HG03045 (cell line): ENCODE results near the gene SNRNP40.
A peak's percentile ranks its signal among the peaks of the same experiment; 100 is the strongest.

ENCODE experiments used
- ATAC-seq: cut with Tn5 transposase; IDR thresholded peaks from one replicate; pipeline ENCODE4 v1.9.1; 2021; ENCODE audit warnings: mild to moderate bottlenecking, moderate library complexity; ENCODE audit not compliant: unreplicated experiment

The SNRNP40 gene

DNA sequence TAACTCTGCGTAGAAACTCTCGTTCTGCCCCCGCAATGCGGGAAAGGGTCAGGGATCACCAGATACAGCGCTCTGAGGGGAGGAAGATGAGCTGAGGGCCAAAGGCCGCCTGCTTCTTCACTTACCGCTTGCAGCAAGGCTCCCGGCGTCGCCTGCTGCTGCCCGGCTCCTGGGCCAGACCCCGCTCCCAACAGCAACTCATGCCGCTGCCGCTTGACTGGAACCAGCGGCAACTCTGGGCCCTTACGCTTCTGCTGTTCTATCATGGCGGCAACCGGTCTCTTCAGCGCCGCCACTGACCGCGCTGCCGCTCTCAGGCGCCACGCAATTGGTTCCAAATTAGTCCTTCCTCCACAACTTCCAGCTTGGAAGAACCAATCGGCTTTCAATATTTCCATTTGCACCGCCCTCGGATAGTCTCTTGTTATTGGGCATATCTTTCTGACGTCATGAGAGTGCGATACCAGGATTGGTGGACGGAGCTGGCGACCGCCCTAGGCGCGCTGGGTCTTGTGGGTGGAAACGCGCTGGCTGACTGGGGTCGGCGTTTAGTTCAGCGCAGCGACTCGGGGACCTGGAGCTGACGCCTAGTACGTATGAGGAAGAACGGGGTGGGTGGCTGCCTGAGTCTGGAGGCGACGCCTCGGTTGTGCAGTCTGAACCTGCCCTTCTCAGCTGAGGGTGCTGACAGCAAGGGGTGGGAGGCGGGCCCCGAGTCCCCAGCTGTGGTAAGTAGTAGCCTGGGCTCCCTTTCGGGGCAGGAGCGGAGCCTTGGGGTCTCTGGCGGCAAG, at the start of gene SNRNP40, which contains the start of gene ZCCHC17:
TSS of gene SNRNP40 (minus strand) at position 303 of the 791 bp plus-strand sequence. CDS start at position 266, 37 bp downstream.
TSS of gene ZCCHC17 (plus strand) at position 547 of the 791 bp plus-strand sequence. CDS start 13,067 bp downstream, outside the sequence.
- ATAC-seq, result peak; percentile 95

DNA sequence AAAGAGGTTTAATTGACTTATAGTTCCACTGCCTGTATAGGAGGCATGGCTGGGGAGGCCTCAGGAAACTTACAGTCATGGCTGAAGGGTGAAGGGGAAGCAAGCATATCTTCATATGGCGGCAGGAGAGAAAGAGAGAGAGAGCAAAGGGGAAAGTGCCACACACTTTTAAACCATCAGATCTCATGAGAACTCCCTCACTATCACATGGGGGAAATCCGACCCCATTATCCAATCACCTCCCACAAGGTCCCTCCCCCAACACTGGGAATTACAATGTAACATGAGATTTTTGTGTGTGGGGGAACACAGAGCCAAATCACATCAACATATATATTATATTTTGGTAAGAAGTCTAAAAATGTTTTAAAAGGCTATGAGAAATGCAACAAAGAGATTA, 49.0 kb upstream of the SNRNP40 start:
- no peak for ATAC-seq

DNA sequence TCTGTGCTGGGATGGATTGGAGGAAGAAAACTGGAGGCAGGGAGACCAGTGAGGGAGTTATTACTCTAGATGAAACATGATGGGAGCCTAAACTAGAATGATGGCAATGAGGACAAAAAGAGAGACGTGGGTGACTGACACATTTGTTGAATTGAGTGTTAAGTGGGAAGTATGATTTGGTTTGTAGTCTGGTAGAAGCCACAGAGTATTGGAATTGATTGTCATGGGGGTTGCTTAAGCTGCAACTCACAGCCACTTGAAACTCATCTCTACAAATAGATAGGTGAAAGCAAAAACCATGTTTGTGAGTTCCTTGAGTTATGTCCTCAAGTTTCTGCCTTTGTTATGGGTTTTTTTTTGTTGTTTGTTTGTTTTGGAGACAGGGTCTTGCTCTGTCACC, 47.9 kb upstream of the SNRNP40 start:
- ATAC-seq, result no peak

DNA sequence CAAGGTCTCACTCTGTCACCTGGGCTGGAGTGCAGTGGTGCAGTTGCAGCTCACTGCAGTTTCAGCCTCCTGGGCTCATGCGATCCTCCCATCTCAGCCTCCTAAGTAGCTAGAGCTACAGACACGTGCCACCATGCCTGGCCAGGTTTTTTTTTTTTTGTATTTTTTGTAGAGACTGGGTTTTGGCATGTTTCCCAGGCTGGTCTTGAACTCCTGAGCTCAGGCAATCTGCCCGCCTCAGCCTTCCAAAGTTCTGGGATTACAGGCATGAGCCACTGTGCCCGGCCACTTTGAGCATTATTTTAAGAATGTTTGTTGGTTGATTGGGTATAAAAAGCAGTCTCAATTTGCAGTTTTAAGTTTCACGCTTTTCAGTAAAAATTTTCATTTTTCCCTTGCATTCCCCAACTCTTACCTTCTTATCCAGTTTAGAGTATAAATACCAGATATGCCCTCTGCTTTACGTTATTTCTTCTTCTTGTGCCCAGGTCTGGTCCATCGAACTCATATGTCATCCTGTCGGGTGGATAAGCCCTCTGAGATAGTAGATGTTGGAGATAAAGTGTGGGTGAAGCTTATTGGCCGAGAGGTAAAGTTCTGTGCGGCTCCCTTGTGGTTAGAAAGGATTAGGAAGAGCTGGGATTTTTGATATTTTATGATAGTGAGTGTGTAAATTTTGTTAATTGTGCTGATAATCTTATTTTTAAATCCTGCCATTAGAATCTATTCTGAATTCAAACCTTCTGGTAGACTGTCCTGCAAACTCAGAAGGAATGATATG, 40.3 kb upstream of the SNRNP40 start:
- ATAC-seq, result no peak

DNA sequence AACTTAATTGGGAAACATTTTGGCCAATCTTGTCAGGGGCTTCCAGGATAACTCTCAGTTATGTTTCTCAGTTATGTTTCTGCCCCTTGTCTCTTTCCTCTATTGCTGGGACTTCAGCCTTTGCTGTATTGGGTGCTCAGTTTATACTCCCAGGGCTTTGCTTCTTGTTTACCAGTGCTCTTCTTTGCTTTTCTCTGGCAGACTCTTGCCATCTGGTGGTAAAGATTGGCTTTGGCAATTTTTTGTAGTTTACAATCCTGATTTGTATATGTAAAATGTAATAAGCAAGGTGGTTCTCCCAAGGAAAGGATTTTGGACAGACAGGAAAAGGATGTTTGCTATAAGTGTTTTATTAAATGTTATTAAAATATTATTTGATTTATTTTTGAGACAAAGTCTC, 38.4 kb upstream of the SNRNP40 start:
- ATAC-seq, result no peak

- no peak for ATAC-seq
These were observed 30.8 kb upstream of the SNRNP40 start for GRCh38 chr1:31327381-31327780.

GRCh38 chr1:31326461-31326860, 29.9 kb upstream of the SNRNP40 start:
- no peak for ATAC-seq

GRCh38 chr1:31324992-31325391, 28.4 kb upstream of the SNRNP40 start:
- ATAC-seq, result no peak

DNA sequence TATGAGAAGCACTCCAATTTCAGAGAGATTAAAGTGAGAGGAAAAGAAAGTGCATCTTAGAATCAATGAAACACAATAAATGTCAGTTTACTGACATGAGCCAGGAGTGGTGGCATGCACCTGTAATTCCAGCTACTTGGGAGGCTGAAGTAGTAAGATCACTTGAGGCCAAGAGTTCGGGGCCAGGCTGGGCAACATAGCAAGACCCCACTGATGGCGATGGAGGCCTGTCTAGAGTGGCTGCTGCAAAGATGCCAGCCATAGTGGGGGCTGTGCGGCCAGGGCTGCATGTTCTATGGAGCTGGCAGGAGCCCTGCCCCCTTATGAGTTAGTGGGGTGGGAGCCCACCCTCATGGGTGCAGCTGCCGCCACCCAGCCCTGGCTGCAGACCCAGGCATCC, 27.5 kb upstream of the SNRNP40 start:
- no peak for ATAC-seq

DNA sequence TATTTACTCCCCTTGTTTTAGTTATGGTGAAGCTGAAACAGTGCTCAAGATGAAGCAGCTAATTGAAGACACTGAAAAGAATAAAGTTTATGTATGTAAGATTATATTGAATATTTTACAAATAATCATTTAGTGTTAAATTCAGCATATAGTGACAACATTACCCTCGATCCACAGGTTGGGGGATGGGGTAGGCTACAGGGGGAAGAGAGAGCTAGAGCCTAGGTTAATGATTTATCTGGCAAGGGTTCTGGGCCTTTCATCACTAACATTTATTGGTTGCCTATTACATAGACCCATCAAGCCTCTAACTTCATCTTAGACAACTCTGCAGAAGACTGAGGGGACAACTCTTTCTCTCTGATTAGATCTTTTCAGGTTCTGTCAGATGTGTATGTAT, 21.6 kb upstream of the SNRNP40 start:
- no peak for ATAC-seq

- ATAC-seq, result no peak
These were observed 19.3 kb upstream of the SNRNP40 start for GRCh38 chr1:31315902-31316301.

DNA sequence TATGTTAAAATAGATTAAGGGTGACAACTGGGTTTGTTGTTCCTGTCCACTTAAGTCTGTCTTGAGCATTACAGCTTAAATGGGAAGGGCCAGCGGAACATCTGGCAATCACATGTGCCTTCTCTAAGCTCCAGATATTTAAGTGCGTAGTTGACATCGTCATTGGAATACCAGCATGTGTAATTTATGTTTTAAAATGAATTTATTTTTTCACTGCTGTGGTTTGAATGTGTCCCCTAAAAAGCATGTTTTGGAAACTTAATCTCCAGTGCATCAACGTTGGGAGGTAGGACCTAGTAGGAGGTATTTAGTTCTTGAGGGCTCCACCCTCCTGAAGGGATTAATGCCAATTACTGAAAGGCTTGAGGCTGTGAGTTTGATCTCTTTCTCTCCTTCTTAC, 13.6 kb upstream of the SNRNP40 start:
- ATAC-seq, result no peak

- no peak for ATAC-seq
These were observed 11.4 kb upstream of the SNRNP40 start for GRCh38 chr1:31308036-31308435.

- ATAC-seq, result no peak
These were observed 9.7 kb upstream of the SNRNP40 start for GRCh38 chr1:31306278-31306677.

GRCh38 chr1:31302709-31303441, 6.3 kb upstream of the SNRNP40 start:
- no peak for ATAC-seq

- ATAC-seq, result no peak
These were observed 3.6 kb upstream of the SNRNP40 start for GRCh38 chr1:31300193-31300592.

GRCh38 chr1:31299365-31299764, 2.8 kb upstream of the SNRNP40 start:
- no peak for ATAC-seq

- no peak for ATAC-seq
These were observed 974 bp upstream of the SNRNP40 start for GRCh38 chr1:31297277-31298247.

DNA sequence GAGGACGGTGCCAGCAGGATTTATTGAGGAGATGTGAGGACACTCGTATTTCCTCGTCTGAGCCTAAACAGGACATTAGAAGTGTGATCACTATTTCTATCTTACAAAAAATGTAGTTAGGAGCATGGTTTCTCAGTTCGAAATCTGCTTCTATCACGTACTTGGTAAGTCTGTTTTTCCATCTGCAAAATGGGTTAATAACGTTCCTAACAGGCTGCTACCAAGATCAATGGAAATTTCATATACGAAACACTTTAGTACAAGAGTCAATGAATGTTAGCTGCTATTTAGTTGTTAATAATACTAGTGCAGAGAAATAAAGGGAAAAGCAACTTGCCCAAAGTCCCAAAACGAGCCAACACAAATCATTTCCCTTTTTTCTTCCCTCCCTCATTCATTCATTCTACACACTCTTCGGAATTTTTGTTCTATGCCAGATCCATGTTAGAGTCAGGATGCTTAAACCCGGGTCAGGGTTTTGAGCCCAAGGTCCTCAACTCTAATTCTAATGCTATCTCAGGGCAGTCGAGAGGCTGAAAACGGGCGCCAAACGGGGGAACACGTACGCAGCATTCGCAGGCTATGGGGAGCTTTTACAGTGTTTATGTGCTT, 608 bp downstream of the SNRNP40 start:
- no peak for ATAC-seq

DNA sequence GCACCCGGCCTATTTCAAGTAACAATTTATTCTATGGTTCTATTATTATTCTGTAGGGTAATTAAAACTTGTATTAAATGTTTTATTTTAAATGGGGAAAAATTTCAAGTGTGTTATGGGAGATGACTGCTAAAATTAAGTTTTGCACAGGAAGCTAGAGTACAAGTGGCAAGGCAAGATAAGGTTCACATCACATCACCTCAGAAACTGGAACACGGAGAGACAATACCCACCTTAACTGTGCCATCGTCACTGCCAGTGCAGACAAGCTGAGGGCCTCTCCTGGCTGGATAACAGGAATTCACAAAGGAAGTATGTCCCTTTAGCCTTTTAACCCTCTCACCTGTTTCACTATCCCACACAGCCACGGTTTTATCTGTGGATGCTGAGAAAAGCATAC, 7.6 kb downstream of the SNRNP40 start:
- ATAC-seq, result no peak
